Measurements from ENCODE around the gene DTD1. TPM values are rescaled to one million over a fixed set of nuclear protein-coding genes. Genes with fewer than 3 reads are reported as not detected.

DTD1 gene
- total RNA-seq, 1 experiment from 2014 or later = 16.6 TPM

DNA sequence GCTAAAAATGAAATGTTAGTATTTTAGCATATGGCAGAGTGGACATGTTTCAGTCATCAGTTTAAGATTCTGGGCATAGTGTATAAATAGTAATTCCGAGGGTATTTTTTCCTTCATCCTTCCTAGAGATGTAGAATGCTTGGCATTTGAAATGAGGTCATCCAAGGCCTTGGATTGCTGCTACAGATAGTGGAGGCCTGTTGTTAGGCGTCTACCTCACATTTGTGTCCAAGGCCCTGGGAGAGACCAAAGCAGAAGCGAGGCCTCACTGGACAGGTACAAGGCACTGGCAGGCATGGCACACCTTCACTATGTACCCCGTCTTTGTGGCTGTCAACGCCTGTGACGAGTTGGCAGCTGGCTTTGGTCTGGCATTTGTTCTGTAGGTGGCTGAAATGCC is 58.0 kb downstream of the DTD1 start:
- DNase-seq (ENCODE audit: low spot score) = no peak
- Histone ChIP-seq H3K27me3 (replicated peaks; ENCODE audit: insufficient read depth, low read depth, low read length, poor library complexity) (no peaks in the 10 kb centered on the region), H3K4me1 (ENCODE audit: insufficient read depth, low read length, poor library complexity, severe bottlenecking) (no peaks in the 10 kb centered on the region), H3K36me3 (ENCODE audit: insufficient read depth, low read length, poor library complexity, severe bottlenecking) (no peaks in the 10 kb centered on the region), H3K9me3 (ENCODE audit: low read depth, low read length, poor library complexity, severe bottlenecking) (no peaks in the 10 kb centered on the region), H3K4me3 (ENCODE audit: low read depth, low read length, poor library complexity, severe bottlenecking) (no peak overlapping the region), H3K27ac (ENCODE audit: low read depth, low read length, poor library complexity, severe bottlenecking) (no peak overlapping the region)
- intact Hi-C loops (cut with micrococcal nuclease; ENCODE audit: unreplicated experiment) = no loop called here
- ChIA-PET CTCF (no interaction called here), POLR2A (ENCODE audit: low non-redundant PET) (no interaction called here)
- TF ChIP-seq, protein P1, sequence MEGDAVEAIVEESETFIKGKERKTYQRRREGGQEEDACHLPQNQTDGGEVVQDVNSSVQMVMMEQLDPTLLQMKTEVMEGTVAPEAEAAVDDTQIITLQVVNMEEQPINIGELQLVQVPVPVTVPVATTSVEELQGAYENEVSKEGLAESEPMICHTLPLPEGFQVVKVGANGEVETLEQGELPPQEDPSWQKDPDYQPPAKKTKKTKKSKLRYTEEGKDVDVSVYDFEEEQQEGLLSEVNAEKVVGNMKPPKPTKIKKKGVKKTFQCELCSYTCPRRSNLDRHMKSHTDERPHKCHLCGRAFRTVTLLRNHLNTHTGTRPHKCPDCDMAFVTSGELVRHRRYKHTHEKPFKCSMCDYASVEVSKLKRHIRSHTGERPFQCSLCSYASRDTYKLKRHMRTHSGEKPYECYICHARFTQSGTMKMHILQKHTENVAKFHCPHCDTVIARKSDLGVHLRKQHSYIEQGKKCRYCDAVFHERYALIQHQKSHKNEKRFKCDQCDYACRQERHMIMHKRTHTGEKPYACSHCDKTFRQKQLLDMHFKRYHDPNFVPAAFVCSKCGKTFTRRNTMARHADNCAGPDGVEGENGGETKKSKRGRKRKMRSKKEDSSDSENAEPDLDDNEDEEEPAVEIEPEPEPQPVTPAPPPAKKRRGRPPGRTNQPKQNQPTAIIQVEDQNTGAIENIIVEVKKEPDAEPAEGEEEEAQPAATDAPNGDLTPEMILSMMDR (conservative IDR thresholded peaks at IDR 0.05; ENCODE audit: low read depth, low read length) = no peak
- no peak for TF ChIP-seq EZH2 (IDR thresholded peaks at IDR 0.05; ENCODE audit: borderline replicate concordance, low read depth, low read length, poor library complexity, severe bottlenecking)
- BruUV-seq (replicated peaks) = no TSS peak

DNA sequence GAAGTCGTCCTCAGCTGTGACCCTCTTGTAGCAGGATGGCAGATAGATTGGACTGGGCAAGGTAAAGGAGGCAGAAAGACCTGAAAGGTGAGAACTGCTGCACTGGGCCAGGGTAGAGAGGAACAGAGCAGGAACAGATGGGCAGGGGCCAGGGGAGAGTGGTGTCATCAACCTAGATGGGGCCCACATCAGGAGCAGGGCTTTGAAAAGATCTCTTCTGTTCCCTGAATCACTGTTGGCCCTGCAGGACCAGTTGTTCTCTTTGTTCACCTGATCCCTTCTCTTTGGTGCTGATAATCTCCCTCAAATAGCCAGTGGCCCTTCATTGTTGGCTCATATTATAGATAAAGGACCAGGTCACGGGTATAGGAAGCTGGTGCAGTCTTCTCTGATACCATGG is 59.9 kb downstream of the DTD1 start:
- H3K4me3 ChIP-seq (ENCODE audit: low read depth, low read length, poor library complexity, severe bottlenecking) = no peak overlapping the region
- intact Hi-C loops (cut with micrococcal nuclease; ENCODE audit: unreplicated experiment) = no loop called here
- no peaks in the 10 kb centered on the region for H3K9me3 ChIP-seq (ENCODE audit: low read depth, low read length, poor library complexity, severe bottlenecking)
- ChIA-PET CTCF (no interaction called here), POLR2A (ENCODE audit: low non-redundant PET) (no interaction called here)
- no peak for DNase-seq (ENCODE audit: low spot score)
- H3K36me3 ChIP-seq (ENCODE audit: insufficient read depth, low read length, poor library complexity, severe bottlenecking) = no peaks in the 10 kb centered on the region
- TF ChIP-seq, protein P1 (conservative IDR thresholded peaks at IDR 0.05; ENCODE audit: low read depth, low read length) = no peak
- no peak for TF ChIP-seq EZH2 (IDR thresholded peaks at IDR 0.05; ENCODE audit: borderline replicate concordance, low read depth, low read length, poor library complexity, severe bottlenecking)
- H3K27me3 ChIP-seq (replicated peaks; ENCODE audit: insufficient read depth, low read depth, low read length, poor library complexity) = no peaks in the 10 kb centered on the region
- BruUV-seq (replicated peaks) = no TSS peak
- no peaks in the 10 kb centered on the region for H3K4me1 ChIP-seq (ENCODE audit: insufficient read depth, low read length, poor library complexity, severe bottlenecking)
- no peak overlapping the region for H3K27ac ChIP-seq (ENCODE audit: low read depth, low read length, poor library complexity, severe bottlenecking)

DNA sequence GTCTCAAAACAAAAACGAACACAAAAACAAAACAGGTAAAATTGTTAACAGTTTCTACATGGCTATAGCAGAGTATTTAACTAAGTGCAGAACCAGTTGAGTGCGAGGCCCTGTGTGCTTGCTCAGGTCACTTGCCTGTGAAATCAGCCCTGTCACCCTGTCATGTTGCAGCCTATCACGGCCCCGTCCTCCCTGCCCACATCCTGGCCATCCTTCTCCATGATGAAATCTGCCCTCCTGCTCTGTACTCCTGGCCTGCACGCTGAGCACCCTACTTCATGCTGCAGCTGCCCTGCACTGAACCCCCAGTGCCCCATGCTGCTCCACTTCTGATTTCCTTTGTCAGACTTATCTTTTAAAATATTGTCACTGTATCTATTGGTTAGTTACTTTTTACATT is 62.4 kb downstream of the DTD1 start:
- H3K27ac ChIP-seq (ENCODE audit: low read depth, low read length, poor library complexity, severe bottlenecking) = no peak overlapping the region
- no peaks in the 10 kb centered on the region for H3K36me3 ChIP-seq (ENCODE audit: insufficient read depth, low read length, poor library complexity, severe bottlenecking)
- BruUV-seq (replicated peaks) = no TSS peak
- TF ChIP-seq, protein P1 (conservative IDR thresholded peaks at IDR 0.05; ENCODE audit: low read depth, low read length) = no peak
- TF ChIP-seq EZH2 (IDR thresholded peaks at IDR 0.05; ENCODE audit: borderline replicate concordance, low read depth, low read length, poor library complexity, severe bottlenecking) = no peak
- H3K4me1 ChIP-seq (ENCODE audit: insufficient read depth, low read length, poor library complexity, severe bottlenecking) = no peaks in the 10 kb centered on the region
- POLR2A ChIA-PET (ENCODE audit: low non-redundant PET) = no interaction called here
- intact Hi-C loops (cut with micrococcal nuclease; ENCODE audit: unreplicated experiment) = no loop called here
- no peaks in the 10 kb centered on the region for H3K27me3 ChIP-seq (replicated peaks; ENCODE audit: insufficient read depth, low read depth, low read length, poor library complexity)
- no peak for DNase-seq (ENCODE audit: low spot score)
- H3K9me3 ChIP-seq (ENCODE audit: low read depth, low read length, poor library complexity, severe bottlenecking) = no peaks in the 10 kb centered on the region
- CTCF ChIA-PET = no interaction called here
- no peak overlapping the region for H3K4me3 ChIP-seq (ENCODE audit: low read depth, low read length, poor library complexity, severe bottlenecking)

Data from A673 (cell line).